ENCODE measurements around the gene RNU5B-1.

Gene RNU5B-1

DNA sequence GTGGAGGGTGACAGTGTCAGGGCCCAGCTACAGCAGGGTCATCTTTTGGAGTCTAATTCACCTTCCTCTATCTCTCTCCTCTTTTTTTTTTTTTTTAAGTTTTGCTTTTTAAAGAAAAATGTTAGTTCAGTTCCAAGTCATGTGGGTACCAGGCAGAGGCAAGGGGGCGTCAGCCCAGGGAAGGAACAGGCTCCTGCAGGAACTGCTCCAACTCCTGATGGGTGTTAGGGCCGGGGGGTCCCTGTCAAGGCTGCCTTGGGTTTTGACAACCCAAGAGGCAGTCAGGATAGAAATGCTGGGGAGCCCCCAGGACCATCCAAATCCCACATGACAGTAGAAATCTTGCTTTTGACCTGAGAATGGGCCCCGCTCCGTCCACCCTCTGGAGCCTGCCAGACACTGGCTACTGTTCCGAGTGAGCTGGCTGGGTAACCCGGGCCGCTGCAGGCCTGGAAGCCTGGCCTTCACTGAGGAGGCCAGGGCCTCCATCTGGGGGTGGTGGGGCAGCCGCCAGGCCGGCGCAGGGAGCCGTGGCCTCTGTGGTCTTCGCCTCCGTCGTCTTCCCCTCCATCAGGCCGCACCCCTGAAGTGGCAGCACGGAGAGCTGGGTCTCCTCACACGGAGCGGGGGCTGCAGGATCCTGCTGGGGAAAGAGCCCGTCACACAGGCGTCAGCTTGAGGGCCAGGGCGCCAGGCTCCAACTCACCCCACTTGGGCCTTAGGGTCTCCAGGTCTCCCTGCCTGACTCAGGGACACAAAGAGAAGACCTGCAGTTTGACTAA lies 24.2 kb downstream of the RNU5B-1 start:
- DNase-seq (ENCODE audit: low spot score): no peak

GRCh38 chr15:65329288-65329983 lies 25.0 kb downstream of the RNU5B-1 start:
- no peak for DNase-seq (ENCODE audit: low spot score)

DNA sequence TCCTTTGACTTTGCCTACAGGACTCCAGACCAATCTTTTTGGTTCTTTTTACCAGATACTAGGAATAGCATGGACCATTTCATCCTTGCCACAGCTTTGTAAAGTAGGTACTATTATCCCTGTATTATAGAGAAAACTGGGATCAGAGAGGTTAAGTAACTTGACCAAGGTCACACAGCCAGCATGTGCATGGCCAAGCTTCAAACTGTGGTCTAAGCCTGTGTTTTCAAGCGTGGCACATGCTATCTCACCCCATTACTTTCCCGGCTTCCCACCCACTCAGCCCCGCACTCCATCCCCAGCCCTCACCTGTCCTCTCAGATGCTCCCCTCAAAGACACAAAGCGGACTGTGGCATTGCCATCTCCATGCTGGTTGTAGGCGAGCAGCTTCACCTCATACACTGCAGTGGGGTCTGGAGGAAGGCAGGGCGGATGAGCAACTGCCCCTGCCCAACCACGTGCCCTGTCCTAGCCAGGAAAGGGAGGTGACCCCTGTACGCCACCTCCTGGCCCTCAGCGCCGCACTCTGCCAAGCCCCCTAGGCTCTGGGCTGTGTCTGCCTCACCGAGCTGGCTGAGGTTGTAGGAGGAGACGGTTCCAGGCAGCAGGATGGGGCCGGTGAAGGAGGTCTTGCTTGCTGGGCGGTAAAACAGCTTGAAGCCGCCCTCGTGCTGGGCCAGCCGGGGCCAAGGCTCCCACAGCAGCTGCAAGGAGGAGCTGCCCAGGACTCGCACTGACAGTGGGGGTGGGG lies 25.7 kb downstream of the RNU5B-1 start:
- no peak for DNase-seq (ENCODE audit: low spot score)

DNA sequence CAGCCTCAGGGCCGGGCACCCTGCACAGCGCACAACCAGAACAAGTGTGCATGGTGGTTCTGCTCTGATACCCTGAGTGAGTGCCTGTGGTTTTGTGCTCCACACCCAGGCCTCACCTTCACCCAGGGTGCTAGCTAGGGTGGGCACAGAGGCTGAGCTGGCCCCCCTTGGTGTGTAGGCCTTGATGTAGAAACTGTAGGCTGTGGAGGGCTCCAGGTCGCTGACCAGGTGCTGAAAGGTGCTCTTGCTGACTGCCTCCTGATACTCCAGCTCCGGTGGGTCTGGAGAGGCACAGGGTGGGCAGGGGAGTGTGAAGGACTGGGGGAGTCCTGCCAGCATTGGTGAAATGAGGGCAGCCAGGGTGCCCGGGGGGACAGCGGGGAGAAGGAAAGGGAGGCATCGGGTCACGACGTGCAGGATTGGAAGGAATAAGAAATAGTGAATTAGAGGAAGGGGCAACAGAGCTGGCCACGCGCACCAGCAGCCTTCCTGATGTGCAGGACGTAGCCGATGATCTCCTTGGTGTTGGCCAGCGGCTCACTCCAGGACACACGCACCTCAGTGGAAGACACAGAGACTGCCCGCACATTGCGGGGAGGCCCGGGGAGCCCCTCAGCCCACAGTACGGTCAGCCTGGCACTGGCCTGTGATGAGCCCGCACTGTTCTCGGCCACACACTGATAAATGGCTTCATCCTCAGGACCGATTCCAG lies 26.6 kb downstream of the RNU5B-1 start:
- no peak for DNase-seq (ENCODE audit: low spot score)

DNA sequence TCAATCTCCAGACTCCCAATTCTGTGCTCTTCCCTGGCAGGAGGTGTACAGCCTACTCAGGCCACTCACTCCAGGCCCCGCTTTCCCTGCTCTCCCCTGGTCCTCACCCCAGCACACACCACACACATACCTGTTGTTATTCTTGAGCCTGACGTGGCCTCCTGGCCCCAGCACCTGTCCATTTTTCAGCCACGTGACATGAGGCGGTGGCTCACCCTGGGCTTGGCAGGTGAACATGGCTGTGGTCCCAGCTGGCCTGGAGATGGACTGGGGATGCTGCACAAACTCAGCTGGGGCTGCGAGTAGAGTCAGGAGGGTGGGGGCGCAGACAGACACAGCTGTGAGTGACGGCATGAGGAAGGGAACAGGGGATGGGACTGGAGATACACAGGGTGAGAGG lies 27.3 kb downstream of the RNU5B-1 start:
- peak; percentile 14 for DNase-seq (ENCODE audit: low spot score)

DNA sequence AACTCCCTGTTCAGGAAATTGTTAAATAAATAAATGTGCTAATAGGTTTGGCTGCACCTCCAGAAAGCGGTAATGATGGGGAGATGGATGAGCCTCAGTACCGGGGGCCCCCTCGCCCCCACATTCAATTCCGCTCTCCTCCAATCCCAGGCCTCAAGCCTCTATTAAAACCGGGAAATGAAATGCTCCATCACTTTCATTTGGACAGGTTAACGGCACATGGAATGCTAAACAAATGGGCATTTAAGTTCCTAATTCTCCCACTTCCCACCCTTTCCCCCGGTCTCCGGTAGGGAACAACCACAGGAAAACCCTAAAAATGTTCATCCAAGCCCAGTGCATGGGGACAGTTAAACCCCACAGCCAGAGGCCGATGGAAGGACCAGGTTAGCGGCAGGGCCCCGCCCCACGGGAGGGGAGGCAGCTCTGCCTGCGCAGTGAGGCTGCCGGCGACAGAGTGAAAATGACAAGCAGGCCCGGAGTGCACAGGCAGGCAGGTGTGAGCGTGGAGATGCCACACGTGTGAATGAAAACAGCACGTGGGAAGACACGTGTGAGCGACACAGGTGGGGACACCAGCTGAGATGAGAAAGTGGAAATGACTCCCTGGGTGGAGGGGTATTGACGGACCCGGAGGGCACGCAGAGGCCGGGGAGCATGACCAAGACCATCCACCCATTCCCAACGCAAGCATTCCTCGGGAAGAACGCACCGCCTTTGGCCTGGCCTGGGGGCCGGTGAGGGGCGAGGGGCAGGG lies 28.1 kb downstream of the RNU5B-1 start:
- no peak for DNase-seq (ENCODE audit: low spot score)

- DNase-seq (ENCODE audit: low spot score): no peak
Measured at GRCh38 chr15:65333148-65333820, 28.8 kb downstream of the RNU5B-1 start.

GRCh38 chr15:65333856-65334255 lies 29.4 kb downstream of the RNU5B-1 start:
- no peak for DNase-seq (ENCODE audit: low spot score)

GRCh38 chr15:65334586-65335231 lies 30.2 kb downstream of the RNU5B-1 start:
- no peak for DNase-seq (ENCODE audit: low spot score)

- no peak for DNase-seq (ENCODE audit: low spot score)
Measured at GRCh38 chr15:65335278-65336055, 31.0 kb downstream of the RNU5B-1 start.

GRCh38 chr15:65336493-65337435 lies 32.3 kb downstream of the RNU5B-1 start:
- no peak for DNase-seq (ENCODE audit: low spot score)

DNA sequence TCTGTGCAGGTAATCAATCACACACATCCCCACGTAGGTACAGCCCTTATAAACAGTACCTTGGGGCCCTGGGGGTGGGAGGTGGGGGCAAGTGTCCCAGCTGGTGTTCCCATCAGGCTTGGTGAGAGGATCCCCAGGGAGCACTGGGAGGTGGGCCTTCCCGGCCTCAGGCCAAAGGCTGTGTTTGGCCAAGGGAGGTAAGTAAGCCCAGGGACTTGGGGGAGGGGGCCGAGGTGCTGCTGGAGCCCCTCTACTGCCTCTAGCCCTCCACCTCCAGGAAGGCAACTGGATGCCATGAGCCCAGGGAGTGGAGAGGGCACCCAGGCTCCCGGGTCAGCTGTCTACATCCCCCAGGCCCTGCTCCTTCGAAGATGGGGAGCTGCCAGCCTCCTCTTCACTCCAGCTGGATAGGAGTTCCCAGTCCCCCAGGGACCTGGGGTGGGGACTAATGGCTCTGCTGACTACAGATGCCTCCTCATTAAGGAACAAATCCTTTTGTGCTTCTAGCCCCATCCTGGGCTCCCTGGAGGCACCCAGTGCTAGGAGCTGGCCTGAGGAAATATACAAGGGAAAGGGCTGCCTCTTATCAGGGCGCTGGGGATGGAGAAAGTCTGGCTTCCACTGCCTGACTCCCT lies 33.1 kb downstream of the RNU5B-1 start:
- no peak for DNase-seq (ENCODE audit: low spot score)

DNA sequence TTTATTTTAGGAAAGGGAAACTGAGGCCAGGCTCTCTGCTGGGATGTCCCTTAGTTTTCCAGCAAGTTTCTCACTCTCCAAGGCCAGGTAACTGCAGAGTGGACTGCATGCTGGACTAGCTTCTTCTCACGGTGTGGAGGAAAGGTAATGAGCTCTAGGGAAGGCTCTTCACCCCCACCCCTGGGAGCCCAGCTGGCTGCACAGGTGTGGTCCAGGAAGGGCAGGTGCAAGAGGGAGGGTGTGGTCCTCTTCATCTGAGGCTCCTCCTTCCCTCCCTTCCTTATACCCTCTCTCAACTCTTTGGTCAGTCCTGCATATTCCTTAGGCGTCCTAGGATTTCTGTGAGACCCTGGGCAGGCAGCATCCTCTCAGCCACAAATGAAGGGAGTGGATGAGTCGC lies 33.9 kb downstream of the RNU5B-1 start:
- no peak for DNase-seq (ENCODE audit: low spot score)

- no peak for DNase-seq (ENCODE audit: low spot score)
Measured at GRCh38 chr15:65338823-65339222, 34.3 kb downstream of the RNU5B-1 start.

DNA sequence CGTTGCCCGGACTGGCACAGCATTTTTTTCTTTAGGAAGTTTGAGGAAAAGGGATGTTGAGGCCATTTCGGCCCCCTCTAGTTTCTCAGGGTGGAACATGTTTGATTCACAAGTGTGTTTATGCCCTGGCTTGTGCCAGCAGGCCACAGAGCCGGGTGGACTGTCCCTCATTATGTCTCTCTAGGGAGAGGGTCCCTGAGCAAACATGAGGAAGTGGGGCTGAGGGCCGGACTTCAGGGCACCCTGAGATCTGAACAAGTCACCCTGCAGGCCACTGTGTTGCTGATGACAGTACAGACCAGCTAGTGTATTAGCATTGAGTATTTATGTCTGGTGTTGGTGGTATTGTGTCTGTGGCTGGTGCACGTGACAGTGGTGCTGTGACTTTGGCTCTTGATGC lies 34.9 kb downstream of the RNU5B-1 start:
- no peak for DNase-seq (ENCODE audit: low spot score)

DNA sequence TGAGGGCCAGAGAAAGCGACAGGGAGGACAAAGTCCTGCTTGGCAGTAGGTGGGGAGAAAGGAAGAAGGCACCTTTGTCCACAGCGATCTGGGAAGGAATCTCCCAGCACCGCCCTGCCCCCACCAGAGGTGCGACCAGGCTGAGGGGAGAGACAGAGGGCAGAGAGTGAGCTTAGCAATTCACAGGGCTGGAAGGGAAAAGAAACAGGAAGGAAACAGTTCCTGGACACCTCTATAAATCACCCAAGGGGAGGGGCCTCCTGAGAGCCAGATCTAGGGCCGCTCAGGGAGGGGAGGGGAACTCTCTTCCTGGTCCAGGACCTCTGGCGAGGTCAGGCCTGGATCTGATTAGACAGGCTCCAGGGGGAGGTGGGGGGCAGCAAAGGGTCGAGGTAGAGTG lies 35.4 kb downstream of the RNU5B-1 start:
- no peak for DNase-seq (ENCODE audit: low spot score)

DNA sequence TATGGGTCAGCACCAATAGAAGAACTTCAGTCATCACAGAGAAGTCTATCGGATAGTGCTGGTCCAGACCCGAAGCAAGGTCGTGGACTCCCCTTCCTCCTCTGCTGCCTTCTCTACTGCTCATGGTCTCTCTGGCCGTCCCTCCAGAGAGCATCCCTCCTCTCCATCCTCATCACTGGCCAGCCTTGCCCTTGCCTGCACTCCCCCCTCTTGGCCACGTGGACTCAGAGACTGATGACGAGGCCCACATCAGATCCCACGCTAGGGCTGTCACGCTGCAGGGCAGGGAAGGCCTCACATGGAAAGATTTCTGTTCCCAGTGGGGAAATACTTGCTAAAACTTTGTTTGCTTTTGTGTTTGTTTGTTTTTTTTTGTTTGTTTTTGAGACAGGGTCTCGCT lies 38.0 kb downstream of the RNU5B-1 start:
- no peak for DNase-seq (ENCODE audit: low spot score)

DNA sequence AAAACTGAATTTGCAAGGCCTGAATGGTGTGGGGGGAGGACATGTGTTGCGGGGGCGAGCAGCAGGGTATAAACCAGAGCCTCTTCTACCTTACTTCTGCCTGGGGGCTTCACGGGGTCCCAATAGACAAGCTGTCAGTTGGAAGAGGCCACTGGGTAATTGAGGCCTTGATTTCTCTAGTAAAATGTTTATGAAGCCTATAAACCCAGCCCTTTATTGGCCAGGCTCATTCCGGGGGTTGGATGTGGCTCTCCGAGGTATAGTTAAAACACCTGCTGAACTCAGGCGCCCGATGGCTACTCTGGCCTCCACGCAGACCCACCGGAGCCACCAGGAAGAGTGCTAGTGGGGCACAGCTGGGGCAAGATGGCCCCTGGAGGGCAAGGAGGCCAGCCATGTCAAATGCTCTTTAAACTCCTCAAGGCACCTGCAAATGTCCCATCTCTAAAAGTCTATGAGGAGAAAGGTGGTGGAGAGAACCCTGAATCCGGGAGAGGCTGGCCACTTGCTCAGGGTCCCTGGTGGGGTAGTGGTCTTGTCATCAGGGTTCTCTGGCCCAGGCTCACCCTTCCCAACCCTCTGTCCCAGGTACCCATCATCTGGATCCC lies 39.0 kb downstream of the RNU5B-1 start:
- DNase-seq (ENCODE audit: low spot score): no peak

All from cerebellar cortex (tissue), 1 donor.